Measurements from ENCODE around the gene VTI1A.

Gene VTI1A

DNA sequence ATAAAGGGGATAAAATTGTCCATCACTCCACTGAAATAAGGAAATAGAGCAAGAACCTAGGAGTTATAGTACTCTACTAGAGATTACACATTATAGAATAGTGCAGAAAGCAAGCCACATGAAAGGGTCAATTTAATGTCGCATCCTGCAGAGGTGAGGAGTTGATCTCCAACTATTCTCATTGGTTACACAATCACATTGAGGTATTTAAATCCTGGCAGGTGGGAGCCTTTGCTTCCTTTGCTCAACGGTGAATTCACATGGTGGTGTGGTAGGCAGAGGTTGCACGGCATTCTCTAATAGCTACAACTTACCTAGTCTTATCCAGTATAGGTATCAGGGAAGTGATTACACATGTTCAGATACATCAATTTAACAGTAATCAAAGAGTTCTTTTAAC, 304.6 kb downstream of the VTI1A start:
- no peak for DNase-seq (ENCODE audit: low spot score)
- FAIRE-seq = no peak

DNA sequence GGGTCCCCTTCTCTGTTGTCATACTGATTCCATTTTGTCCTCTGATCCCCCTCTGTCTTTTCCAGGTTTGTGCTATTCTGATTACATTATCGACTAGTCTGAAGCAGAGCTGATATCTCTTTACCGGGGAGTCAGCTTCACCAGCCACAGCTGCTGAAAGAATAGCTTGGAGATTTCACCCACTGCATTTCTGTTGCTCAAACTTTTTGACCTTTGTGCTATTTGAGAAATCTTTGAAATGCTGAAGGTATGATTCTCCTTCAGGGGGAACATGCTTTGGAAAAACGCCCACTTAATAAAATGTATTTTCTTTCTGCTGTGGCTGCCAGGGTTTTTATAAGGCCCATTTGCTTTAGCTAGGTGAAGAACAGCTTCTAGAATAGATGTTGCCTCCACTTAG, 305.3 kb downstream of the VTI1A start:
- DNase-seq (ENCODE audit: low spot score) (no peak), FAIRE-seq (no peak)

DNA sequence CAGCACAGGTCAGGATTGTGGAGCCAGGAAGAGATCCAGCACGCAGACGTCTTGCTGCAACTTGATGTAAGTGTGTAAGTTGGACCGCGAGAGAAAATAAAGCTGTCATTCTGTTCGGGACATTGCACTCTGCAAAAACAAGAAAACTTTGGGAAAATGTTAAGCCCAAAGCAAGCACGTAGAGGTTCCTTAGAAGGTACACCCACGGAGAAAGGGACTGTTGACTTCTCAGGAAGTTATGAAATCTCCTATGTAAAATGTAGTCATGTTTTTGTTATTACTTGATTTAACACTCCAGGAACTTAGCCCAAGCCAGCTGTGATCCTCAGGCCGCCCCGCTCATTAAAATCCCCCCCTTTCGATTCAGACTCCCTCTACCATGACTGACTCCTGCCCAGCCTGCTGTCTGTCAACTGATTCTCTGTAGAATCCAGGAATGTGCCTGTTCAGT, 307.0 kb downstream of the VTI1A start:
- FAIRE-seq (no peak), DNase-seq (ENCODE audit: low spot score) (no peak)

DNA sequence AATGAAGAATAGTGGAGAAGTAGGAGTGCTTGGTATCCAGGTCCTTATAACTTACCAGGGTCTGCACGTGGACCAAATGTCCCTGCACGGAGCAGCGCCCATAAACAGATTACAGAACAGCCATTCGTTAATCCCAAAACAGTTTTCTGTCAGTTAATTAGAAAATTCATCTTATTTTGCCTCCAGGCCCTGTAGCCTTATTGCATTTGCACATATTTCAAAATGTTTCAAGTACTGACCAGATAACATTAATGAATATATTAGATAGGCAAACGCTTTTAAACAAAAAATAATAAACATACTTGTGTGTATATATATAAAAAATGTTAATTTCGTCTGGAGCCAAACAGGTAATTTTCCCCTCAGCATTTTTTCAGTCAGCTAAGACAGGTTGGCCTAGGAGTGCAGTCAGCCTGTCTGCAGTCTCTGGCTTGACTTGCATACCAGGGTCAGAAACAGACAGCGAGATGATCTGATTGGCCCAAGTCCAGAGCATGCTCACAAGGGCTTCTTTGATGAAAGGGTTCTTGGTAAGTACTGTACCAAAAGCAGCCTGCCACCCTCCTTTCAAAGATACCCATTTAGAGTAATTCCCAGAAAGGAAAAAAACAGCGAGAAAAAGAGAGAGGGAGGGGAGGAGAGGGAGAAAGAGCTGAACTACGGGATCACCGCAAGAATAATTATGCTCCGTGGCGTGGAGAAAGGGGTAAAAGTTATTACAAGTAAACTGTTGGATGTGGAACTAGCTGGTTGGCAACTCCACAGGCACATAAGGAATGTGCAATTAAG, 308.6 kb downstream of the VTI1A start:
- FAIRE-seq (no peak), DNase-seq (ENCODE audit: low spot score) (no peak)

DNA sequence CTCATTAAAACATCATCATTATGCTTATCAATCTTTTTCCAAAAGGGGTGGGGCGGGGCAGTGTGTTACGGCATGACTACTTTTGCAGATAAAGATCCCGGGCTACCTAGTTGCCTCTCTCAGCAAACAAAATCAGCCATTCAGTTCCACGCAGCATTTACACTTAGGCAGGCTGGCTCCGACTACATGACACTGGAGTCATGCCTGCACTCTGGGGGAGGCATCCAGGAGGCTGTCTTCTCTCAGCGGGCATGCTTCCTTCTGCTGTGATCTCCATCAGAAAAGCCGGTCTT, 309.2 kb downstream of the VTI1A start:
- no peak for DNase-seq (ENCODE audit: low spot score)
- no peak for FAIRE-seq

DNA sequence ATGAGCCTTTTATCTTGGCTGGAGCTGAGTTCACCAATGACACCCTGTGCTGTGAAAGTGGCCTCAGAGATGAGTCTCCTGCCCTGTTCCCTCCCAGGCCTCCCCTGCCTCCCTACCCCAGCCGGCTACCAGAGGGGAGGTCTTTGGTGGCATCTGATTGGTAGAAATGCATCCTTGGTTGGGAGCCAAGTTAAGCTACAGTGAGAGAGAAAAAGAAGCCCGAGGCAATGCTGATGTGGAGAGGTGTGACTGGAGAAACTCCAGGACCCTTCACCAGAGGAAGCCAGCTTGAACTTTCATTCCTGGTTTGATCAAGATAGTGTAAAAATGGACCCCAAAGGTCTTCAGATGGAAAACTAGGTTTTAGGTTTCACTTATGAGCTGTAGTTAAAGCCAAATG, 311.9 kb downstream of the VTI1A start:
- FAIRE-seq (no peak), DNase-seq (ENCODE audit: low spot score) (no peak)

DNA sequence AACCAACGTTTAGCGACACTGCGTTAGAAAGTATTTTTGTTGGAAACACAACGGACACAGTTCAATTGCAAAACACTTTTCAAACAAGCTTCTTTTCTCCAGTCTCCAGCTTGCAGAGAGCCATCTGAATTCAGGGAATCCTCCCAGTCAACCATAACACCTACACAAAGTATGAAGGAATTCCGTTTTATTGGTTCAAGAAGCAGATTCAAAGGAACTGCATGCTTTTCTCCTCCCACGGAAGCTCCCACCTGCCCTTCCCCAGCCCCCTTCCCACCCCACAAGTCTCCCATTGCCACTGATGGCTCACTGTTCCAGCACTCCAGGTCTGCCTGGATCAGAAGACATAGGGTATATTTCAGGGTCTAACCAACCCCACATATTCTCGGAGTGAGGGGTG, 312.5 kb downstream of the VTI1A start:
- FAIRE-seq (no peak), DNase-seq (ENCODE audit: low spot score) (no peak)

DNA sequence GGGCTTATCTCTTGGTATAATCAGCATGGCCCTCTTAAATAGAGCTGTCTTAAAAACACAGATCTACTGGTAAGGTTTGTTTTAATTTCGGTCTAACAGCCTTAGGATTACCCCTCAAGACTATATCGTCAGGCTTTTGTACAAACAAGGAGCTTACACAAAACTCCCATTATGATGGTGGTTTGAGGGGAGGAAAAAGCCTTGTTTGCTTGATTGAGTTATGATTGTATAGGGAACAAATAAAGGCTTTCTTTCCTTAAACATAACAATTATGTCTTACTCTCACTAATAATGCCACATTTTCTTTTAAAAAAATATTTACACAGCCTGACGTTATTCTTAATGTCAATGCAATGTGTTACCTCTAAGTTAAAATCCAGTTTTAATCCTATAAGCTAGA, 314.2 kb downstream of the VTI1A start:
- FAIRE-seq (no peak), DNase-seq (ENCODE audit: low spot score) (no peak)

DNA sequence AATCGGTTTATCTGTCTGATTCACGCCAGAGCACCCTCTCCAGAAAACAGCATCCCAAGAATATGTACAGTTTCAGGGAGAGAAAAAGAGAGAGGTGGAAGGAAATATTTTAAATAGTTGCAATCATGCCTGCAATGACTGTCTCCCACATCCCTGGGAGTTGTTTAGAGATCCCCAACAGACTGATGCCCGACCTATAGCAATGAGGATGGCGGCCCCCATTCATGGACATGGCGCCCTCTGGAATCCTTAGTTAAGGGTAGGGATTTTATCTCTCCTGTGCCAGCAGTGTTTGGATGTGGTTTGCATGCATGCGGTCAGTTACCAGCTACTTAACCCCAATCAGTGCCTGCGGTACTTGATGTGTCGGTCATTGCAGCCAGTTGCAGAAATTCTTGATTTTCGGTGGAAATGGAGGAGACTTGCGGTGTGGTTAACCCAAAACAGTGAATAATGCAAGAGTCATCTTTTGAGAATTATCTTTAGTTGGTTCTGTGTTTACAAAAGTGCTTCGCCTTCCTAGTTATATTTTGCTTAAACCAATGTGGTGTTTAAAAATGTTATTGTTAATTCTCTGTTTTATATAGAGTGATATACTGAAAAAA, 317.0 kb downstream of the VTI1A start:
- DNase-seq (ENCODE audit: low spot score) (no peak), FAIRE-seq (no peak)

DNA sequence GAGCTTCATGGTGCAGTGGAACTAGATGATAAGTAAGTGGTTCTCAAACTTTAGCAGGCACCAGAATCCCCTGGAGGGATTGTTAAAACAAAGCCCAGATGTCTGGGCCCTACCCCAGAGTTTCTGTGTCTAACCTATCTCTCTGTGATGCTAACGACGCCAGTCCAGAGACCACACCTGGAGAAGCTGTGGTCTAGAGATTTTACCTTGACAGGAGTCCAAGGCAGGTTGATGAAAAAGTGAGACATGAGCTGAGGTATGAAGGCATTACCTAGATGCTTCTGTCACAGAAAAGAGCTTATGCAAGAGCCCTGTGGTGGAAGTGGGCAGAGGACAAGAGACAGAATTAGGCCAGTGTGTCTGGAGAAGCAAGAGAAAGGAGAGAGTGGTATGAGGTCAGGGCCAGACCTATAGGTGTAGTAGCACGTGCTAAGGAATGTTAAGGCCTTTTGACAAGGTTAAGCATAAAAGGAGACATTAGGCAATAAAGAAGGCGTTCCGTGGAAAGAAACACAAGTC, 318.8 kb downstream of the VTI1A start:
- FAIRE-seq = no peak
- no peak for DNase-seq (ENCODE audit: low spot score)

DNA sequence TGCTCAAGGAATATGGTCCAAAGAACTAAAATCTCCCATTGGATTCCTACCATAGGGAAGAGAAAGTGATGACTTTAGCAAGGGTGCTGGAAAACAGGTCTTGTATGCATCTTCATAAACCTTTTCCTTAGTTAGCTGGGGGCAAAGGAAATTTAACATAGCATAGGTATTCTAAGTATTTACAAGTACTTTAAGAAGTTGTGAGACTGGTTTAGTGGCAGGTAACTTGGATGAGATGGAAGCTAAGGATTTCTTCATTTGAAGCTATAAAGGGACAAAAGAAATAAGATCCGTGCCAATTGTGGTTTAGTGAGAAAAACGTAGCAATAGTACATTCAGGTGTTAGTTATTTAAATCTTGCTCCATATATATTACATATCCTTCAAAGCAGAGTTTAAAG, 319.6 kb downstream of the VTI1A start:
- no peak for DNase-seq (ENCODE audit: low spot score)
- no peak for FAIRE-seq

DNA sequence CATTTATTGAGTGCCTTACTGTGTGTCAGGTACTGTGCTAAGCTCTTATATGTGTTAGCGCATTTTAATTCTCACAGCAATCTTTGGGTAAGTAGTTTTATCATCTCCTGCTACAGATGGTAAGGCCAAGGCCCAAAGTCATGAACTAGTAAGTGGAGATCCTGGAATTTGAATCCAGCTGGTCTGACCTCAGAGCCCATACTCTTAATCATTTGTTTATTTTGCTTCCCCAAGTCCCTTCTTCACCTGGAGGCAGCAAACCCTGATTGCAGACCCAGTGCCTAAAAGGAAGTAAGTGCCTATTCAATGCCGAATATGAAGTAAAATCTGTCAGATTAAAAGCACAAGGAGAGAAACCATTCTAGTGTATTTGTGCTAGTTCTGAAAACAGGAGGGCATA, 320.1 kb downstream of the VTI1A start:
- DNase-seq (ENCODE audit: low spot score) (no peak), FAIRE-seq (no peak)

DNA sequence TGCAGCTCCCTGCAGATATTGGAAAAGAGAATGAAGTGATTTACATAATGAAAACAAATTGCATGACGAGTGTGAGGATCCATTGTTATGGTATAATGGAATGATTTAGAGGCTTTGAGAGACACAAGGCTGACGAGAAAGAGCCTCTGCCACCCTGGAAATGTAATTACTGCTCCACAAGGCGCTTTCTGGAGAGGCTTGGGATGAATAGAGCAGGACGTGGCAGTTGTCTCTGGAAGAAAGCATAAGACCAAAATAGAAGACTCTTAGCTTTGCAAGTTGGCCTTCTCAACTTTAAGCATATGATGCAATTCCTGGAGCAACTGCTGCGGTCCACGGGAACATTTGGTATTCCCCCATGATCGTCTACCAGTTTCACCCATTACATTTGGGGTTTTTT, 321.1 kb downstream of the VTI1A start:
- no peak for FAIRE-seq
- DNase-seq (ENCODE audit: low spot score) = no peak

DNA sequence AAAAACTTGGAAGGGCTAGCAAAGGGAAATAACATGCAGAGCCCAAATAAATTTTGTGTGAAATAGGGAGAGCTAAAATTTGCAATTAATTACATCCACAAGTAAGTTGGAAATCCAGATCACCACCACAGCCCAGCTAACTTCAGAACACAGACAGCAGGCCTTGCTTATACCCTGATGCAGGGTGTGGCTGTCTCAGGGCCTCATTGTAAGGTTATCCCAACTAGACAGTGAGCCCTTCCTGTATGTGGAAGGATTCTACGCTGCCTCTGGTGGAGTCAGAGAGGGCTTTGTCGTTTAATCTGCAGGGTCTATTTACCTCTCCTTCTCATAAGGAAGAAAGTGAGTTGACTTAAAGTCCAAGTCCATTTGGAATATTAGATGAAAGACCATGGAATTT, 322.1 kb downstream of the VTI1A start:
- FAIRE-seq (no peak), DNase-seq (ENCODE audit: low spot score) (no peak)

DNA sequence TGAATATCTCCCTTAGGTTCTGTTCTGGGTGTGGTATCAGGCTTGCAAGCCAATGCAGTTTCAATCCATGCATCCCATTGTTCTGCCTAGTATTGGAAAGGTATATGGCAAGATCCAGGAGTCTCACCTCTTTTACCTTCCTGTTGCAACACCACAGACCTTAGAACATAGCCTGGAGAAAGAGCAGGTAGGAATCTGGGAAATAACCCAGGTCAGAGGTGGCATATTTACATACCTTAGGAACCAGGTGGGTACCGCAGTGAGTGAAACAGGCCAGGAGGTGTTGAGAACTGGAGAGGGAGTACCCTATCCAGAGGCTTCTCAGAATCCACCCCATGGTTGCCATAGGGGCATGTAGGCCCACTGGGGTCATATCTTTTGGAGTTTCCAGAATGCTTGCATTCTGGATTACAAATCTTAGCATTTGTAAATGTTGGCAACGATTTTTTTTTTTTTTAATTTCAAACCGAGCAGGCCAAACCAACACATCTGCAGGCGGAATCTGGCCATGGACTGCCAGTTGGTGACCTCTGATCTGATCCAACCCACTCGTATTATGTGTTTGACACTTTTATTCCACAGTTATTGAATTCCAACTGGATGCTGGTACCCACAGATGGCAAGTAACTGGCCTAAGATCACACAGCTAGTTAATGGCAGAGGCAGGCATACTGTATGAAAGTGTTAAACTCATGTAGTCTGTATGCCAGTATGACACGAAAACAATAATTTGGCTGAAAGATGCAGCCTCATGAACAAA, 322.8 kb downstream of the VTI1A start:
- DNase-seq (ENCODE audit: low spot score) (no peak), FAIRE-seq (no peak)

DNA sequence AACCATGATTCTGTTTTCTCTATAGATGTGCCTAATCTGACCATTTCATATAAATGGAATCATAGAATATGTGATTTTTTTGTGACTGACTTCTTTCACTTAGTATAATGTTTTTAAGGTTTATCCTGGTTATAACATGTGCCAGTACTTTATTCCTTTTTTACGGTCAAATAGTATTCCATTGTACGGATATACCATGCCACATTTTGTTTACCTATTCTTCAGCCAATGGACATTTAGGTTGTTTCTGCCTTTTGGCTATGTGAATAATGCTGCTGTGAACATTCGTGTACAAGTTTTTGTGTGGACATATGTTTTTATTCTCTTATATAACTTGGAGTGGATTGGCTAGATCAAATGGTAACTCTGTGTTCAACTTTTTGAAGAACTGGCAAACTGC, 324.7 kb downstream of the VTI1A start:
- no peak for FAIRE-seq
- DNase-seq (ENCODE audit: low spot score) = no peak

DNA sequence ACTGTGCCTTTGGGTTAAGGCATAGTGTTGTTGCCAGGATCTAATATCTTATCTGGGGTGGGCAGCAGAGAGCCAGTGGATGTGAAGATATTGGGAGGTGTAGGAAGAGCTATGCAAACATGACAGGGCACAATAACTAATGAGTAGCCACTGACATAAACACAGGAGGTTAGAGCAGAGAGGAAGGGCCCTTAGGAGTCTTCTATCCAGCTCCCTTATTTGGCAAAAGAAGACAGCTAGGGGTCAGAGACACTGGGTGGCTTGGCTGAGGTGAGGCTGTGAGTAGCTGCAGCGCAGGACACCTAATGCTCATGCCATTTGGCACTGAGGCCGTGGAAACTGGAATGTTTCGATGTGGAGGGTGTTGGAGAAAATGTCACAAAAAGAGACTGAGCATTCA, 326.8 kb downstream of the VTI1A start:
- no peak for FAIRE-seq
- DNase-seq (ENCODE audit: low spot score) = no peak

DNA sequence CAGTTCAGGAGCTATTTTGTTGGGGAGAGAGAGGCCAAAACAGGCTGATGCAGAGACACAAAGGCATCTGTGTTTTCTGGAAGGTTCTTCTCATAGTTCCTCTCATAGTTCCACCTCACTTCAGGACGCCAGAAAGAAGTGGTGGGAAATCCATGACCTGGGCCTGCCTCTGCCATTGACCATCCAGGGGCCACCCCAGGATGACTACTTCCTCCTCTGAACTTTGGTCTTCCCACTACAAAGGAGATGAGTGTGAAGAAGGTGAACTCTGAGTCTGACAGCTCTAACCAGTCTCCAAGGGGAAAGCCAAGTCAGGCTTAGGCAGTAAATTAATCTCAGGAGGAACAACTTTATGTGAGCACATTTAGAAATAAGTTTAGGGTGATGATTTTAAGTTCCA, 327.2 kb downstream of the VTI1A start:
- DNase-seq (ENCODE audit: low spot score) = no peak
- no peak for FAIRE-seq

DNA sequence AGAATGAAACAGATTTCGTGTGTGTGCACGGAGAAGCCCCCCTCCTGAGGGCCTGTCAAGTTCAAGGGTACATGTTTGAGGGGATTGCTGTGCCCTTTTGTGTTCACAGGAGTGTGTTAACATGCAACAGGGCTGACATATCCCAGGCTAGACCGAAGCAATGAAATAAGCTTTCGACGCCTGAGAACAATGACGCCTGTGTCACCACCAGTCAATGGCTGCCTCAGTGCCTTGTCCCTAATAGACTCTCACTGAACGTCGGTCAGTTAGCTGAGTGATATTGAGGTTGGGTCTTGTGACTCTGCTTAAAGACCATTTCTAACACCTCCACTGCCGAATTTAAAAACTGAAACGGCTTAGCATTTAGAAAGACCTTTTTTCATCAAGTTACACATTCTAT, 327.8 kb downstream of the VTI1A start:
- no peak for DNase-seq (ENCODE audit: low spot score)
- FAIRE-seq = no peak

DNA sequence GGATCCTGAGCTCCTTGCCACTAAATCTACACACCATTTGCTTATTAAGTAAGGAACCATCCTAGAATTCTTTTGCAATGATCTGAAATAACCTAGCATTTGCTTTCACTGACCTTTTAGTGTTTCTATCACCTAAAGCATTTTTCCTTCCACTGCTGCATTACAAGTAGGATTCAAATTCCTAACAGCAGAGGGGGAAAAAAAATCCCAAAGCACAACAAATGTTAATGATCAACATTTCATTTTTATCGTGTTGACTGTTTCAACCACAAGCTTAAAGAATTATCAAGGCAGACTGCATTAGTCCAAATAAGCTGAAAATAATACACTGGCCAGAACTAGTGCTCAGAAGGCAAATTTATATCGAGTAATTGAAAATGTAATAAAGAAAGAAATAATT, 328.4 kb downstream of the VTI1A start:
- DNase-seq (ENCODE audit: low spot score) (no peak), FAIRE-seq (no peak)

DNA sequence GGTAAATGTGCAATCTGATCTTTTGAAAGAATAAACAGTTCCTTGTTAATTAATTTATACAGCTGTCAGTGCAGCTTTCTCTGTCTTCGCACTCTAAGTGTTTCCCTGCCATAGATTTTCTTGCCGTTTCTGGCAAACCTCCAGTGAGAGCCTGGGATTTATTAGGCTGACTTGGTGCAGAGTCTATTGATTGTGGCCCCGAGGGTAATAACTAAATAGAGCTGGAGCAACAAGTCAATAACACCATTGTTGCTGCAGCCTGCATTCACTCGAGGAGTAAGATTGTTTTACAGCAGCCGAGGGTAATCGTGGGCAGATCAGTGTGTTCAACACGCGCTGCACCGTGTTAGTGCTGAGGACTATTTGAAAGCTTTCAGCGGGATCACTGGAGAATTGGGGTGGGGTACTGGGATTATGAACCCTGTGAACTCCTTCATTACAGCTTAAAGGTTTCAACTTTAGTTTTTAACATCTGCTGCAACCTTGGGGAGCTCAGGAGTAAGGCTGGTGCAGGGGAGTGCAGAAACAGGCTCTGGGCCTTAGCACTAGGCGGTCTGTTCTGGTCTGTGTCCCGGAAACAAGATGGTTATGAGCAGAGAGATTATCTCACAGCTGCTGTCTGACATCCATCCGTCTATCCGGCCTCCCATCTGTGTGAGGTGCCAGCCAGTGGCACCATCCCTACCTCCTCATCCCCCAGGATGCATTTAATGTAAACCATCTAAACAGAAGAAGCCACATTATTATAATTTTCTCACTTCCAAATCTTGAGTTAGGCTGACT, 329.1 kb downstream of the VTI1A start:
- no peak for DNase-seq (ENCODE audit: low spot score)

DNA sequence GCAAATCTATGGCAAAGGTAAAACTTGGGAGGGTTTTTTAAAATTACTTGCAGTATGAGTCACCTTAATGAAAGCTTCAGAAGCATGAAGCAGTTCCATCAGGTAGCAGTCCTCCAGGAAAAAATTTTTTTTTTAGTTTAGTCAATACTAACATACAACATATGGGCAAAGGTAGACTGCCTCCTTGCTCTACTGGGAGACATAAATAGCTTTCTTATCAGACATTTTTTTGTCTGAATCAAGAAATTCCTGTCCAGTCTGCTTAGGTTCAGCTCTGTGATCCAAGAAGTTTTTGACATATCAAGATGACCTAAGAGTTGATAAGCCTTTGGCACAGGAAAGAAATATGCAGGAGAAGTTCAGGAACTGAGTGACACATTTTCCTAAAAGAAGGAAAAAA, 331.6 kb downstream of the VTI1A start:
- DNase-seq (ENCODE audit: low spot score) (no peak), FAIRE-seq (no peak)

More for the DNA sequence above, 329.1 kb downstream of the VTI1A start:
- FAIRE-seq = no peak
